Progenitor cell of endocrine pancreas (in vitro differentiated cells): Measurements from ENCODE around the gene DOCK9. TPM values are rescaled to one million over a fixed set of nuclear protein-coding genes. Genes with fewer than 3 reads are reported as not detected.

Experiments
- DNase-seq: peaks from one replicate; pipeline ENCODE4 v3.0.0; 2021; ENCODE audit warnings: low spot score; ENCODE audit not compliant: unreplicated experiment
- H3K27ac Mint-ChIP-seq: 2 replicates; pipeline ENCODE4 v1.8.0; 2021; ENCODE audit warnings: mild to moderate bottlenecking, moderate library complexity, mixed read lengths
- H3K27me3 Mint-ChIP-seq: 2 replicates; pipeline ENCODE4 v1.8.0; 2021; ENCODE audit warnings: mixed read lengths
- H3K36me3 Mint-ChIP-seq: 2 replicates; pipeline ENCODE4 v1.8.0; 2022; ENCODE audit warnings: mixed read lengths; ENCODE audit not compliant: insufficient read depth
- H3K4me1 Mint-ChIP-seq: 2 replicates; pipeline ENCODE4 v1.8.0; 2021; ENCODE audit warnings: low read depth, mixed read lengths
- H3K4me3 Mint-ChIP-seq: 2 replicates; pipeline ENCODE4 v1.8.0; 2021; ENCODE audit warnings: low read depth, mild to moderate bottlenecking, moderate library complexity, mixed read lengths
- H3K9me3 Mint-ChIP-seq: 2 replicates; pipeline ENCODE4 v1.8.0; 2021; ENCODE audit warnings: low read depth, mixed read lengths
- total RNA-seq: library from RNA; stranded (reverse); gene quantifications from 2 replicates; pipeline ENCODE4 v1.2.1, GENCODE V29; 2021
- TF ChIP-seq, protein P1 (sequence below): fragments of 200-600 bp; sonication (generic); IDR thresholded peaks from one replicate; pipeline ENCODE4 v1.5.0; 2021; ENCODE audit warnings: antibody characterized with exemption, mild to moderate bottlenecking; ENCODE audit not compliant: unreplicated experiment

The DOCK9 gene
- total RNA-seq, 1 donor from 2014 or later: 35.7 TPM

- Mint-ChIP-seq H3K9me3 (no peaks in the 10 kb centered on the region), H3K4me1 (peaks cover 45% of the 10 kb centered on the region), H3K27me3 (peaks cover 3% of the 10 kb centered on the region), H3K27ac (peak overlapping the region; percentile 69), H3K36me3 (no peaks in the 10 kb centered on the region), H3K4me3 (peak overlapping the region; percentile 46)
- DNase-seq: no peak
- TF ChIP-seq, protein P1, sequence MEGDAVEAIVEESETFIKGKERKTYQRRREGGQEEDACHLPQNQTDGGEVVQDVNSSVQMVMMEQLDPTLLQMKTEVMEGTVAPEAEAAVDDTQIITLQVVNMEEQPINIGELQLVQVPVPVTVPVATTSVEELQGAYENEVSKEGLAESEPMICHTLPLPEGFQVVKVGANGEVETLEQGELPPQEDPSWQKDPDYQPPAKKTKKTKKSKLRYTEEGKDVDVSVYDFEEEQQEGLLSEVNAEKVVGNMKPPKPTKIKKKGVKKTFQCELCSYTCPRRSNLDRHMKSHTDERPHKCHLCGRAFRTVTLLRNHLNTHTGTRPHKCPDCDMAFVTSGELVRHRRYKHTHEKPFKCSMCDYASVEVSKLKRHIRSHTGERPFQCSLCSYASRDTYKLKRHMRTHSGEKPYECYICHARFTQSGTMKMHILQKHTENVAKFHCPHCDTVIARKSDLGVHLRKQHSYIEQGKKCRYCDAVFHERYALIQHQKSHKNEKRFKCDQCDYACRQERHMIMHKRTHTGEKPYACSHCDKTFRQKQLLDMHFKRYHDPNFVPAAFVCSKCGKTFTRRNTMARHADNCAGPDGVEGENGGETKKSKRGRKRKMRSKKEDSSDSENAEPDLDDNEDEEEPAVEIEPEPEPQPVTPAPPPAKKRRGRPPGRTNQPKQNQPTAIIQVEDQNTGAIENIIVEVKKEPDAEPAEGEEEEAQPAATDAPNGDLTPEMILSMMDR: no peak
These were observed 2.0 kb downstream of the DOCK9 start for GRCh38 chr13:98975822-98976261.

- H3K4me1 Mint-ChIP-seq: peaks cover 43% of the 10 kb centered on the region
- no peaks in the 10 kb centered on the region for H3K36me3 Mint-ChIP-seq
- H3K4me3 Mint-ChIP-seq: no peak overlapping the region
- no peak for DNase-seq
- H3K27me3 Mint-ChIP-seq: peaks cover 8% of the 10 kb centered on the region
- H3K27ac Mint-ChIP-seq: no peak overlapping the region
- H3K9me3 Mint-ChIP-seq: no peaks in the 10 kb centered on the region
- TF ChIP-seq, protein P1: no peak
These were observed 3.8 kb downstream of the DOCK9 start for GRCh38 chr13:98974053-98974452.

GRCh38 chr13:98972627-98973026, 5.2 kb downstream of the DOCK9 start:
- Mint-ChIP-seq H3K4me1 (peaks cover 32% of the 10 kb centered on the region), H3K4me3 (no peak overlapping the region), H3K27me3 (peaks cover 5% of the 10 kb centered on the region), H3K9me3 (no peaks in the 10 kb centered on the region), H3K27ac (peak overlapping the region; percentile 81), H3K36me3 (no peaks in the 10 kb centered on the region)
- no peak for DNase-seq
- TF ChIP-seq, protein P1: no peak

- Mint-ChIP-seq H3K27me3 (peaks cover 5% of the 10 kb centered on the region), H3K27ac (no peak overlapping the region), H3K36me3 (no peaks in the 10 kb centered on the region), H3K4me3 (no peak overlapping the region), H3K4me1 (peaks cover 27% of the 10 kb centered on the region), H3K9me3 (no peaks in the 10 kb centered on the region)
- DNase-seq: no peak
- TF ChIP-seq, protein P1: no peak
These were observed 5.8 kb downstream of the DOCK9 start for GRCh38 chr13:98972059-98972458.

DNA sequence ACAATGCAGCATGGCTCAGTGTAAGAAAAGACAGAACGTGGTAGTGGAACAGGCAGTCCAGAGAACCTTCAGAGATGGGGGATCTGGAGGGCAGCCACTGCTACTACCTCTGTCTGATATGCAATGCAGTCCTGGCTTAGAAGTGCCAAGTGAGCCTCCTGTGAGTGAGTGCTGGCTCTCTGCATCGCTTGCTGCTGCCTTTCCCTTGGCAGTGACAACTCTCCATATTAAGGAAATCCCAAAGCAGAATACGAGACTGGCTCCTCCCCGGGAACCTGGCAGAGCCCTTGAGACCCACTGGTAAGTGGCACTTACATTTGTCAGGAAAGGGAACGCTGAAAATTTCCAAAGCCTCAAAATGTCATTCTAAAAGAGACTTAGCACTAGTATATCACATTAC, 7.5 kb downstream of the DOCK9 start:
- Mint-ChIP-seq H3K27me3 (peaks cover 5% of the 10 kb centered on the region), H3K27ac (no peak overlapping the region), H3K9me3 (no peaks in the 10 kb centered on the region), H3K4me1 (peaks cover 9% of the 10 kb centered on the region), H3K36me3 (no peaks in the 10 kb centered on the region), H3K4me3 (no peak overlapping the region)
- no peak for DNase-seq
- TF ChIP-seq, protein P1: no peak
